NCI-H774 (cell line): ENCODE data around the gene PANK4.

Experiments used
- DNase-seq: peaks from one replicate; lab custom pipeline; 2025; lab: John Stamatoyannopoulos, UW

Gene PANK4

DNA sequence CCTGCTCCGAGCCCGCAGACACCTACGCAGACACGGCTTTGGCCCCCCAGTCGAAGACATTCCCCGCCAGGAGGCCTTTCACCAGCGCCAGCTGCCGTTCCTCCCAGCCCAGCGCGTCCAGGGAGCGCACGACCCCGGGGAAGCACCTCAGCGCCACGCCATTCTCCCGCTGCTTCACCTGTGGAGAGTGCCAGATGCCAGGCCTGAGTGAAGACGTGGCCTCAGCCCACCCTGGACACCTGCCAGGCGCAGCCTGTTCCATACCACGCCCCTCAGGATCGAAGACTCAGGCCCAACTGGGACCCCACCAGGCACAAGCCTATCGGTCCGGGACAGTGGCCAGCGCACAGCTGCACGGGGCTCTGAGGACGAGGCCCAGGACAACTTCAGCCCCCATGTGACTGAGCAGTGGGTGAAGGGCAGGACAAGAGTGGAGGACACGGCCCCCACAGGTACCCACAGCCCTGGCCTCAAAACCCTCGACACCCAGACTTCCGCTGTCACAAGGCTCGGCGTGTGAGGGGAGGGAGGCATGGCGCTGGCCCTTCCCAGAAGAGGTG is 13.5 kb downstream of the PANK4 start:
- DNase-seq, result no peak

DNA sequence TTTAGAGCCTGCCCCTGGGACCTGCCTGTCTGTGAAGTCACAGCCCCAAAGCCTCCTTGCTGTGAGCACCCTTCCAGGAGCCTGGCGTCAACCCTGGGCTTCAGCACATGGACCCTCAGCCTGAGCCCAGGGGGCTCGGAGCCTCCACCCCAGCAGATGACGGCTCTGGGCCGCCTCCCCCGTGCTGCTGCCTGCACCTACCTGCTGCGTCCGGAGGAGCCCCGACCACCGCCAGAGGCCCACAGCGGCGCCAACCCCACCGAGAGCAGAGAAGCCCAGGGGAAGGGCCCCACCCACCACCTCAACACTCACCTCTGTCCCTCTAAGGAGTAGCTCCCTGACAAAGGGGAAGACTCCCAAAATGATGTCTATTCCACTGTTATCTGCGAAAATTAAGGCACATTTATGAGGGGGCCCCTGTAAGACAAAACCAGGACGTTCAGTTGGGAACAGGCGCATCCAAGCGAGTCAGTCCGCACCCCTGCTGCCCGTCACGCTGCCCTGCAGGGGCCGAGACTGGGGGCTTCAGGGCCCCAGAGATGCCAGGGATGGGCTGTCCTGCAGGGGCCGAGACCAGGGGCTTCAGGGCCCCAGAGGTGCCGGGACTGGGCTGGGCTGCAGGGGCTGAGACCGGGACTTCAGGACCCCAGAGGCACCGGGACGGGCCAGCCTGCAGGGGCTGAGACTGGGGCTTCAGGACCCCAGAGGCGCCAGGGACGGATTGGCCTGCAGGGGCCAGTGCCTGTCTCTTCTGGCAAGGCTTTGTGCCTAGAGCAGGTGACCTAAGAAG is 15.8 kb downstream of the PANK4 start:
- DNase-seq, result no peak

DNA sequence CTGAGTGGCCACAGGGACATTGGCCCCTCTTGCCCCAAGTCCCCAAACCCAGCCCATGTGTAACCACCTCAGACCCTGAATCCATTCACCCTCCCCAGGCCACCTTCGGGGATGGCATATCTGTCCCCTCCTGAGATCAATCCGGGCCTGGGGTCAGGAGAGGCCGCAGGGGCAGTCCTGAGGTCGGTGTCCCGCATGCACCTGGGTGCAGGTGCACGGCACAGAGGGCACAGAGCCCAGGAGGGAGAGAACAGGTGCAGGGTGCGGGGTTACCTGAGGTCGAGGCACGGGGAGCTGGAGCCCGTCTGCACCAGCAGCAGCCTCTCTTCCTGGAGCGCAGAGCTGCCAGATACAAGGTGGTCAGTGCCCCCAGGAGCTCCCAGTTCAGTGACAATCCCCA is 16.8 kb downstream of the PANK4 start:
- DNase-seq, result no peak

DNA sequence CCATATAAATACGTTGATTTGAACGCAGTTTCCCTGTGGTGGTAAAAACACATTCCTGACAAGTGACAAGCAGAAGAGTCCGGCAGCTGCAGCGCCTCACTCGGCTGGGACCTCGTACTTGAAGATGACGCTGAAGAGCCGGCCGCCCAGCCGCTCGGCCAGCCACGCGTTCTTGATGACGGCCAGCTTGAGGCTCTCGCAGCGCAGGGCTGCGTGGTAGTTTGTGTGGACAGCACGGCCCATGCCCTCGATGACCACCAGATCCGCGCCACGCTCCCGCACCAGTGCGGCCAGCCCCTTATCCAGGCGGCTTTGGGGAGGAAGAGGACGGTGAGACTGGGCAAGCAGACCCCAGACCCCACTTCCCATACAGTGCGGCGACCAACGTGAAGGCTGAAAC is 17.6 kb downstream of the PANK4 start:
- DNase-seq, result no peak

DNA sequence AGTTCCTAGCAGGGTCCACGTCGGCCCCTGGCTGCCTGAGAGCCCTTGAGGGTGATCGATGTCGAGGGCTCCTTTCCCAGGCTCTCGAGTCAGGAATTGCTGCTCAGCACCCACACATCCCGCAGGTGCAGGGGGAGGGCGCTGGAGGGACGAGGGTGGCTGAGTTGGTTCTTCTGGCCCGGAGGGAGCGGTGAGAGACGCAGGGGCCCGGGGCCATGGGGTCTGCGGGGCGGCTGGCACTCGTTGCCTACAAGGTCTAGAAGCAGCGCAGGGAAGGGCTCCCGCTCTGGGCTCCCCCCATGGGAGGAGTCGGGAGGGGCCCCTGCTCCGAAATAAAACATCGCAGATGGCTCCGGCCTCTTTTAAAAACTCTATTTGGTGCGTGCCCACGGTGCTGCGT is 18.2 kb downstream of the PANK4 start:
- DNase-seq, result no peak

DNA sequence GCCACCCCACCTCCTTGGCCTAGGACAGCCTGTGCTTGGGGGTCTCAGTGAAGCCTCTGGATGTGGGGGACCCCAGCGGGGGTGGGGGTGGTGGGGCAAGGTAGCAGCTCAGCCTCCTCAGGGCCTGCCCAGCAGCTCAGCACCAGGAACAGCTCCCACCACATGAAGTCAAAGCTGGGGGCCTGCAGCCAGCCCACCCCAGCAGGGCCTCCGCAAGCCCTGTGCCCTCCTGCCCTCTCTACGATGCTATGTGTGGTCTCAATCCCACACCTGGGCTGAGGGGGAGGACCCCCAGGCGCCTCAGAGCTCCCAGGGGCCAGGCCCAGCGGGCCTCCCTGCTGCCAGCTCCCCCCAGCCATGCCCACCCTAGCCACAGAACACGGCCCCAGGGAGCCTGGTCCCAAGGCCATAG is 18.6 kb downstream of the PANK4 start:
- DNase-seq, result no peak

DNA sequence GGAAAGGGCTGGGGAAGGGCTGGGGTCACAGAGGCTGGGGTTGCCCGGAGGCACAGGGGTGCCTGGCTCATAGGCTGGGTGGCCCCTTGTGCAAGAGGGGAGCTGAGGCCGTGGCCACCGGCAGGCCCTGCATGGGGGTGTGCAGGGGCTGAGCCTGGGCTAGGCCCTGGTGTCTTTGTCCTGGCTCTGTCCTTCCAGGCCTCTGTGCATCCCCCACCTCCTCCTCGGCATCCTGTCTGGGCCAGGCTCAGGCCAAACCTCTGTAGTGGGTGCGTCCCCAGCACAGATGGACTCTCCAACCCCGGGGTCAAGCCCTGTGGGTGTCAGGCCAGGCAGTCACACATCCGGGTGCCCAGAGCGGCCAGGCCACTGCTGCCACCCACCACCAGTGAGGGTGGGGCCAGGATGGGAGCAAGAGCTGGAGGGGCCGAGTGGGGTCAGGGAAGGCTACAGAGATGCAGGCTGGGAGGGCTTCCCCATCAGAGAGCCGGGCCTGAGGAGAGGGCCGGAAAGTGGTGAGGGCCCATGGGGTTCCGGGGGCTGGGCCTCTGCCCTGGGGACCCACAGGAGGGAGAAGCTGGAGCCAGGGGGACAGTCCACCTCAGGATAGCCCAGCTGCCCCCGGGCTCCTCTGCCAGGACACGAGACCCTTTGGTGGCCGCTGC is 19.4 kb downstream of the PANK4 start:
- DNase-seq, result no peak

DNA sequence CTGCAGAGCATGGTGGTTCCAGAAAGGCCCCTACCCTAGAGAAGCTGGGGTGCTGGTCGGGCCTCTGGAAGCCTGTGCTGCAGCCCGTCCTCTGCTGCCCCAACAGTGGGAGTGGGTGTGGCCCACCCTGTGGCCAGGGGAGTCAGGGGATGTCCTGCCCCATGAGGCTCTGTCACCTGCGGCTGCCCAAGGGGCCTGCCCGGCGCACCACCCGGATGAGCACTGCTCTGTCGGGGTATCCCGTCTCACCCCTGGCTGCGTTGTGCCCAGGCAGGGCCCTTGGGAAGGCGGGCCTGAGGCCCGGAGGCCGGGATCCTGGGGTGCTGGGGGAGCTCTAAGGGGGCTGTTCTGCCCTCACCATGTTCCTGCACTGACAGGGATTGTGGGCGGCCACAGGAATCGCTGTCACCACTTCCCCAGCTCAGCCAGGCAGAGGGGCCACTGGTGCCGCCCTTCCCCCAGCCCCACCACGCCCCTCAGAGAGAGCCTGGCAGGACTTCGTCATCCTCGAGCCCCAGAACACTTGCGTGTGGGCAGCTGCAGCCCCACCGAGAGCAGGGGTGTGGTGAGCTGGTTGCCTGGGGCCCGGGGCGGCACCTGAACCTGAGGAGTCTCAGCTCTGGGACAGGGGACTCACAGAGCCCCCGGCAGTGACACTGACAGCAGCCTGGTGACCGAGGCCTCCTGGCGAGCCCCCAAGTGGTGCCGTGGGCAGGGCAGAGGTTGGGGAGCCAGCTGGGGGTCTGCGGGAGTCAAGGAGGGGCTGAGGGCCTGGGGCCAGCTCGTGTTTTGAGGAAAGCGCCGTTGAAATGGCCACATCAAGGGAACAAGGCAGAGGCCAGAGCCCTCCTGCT is 20.2 kb downstream of the PANK4 start:
- DNase-seq, result no peak

DNA sequence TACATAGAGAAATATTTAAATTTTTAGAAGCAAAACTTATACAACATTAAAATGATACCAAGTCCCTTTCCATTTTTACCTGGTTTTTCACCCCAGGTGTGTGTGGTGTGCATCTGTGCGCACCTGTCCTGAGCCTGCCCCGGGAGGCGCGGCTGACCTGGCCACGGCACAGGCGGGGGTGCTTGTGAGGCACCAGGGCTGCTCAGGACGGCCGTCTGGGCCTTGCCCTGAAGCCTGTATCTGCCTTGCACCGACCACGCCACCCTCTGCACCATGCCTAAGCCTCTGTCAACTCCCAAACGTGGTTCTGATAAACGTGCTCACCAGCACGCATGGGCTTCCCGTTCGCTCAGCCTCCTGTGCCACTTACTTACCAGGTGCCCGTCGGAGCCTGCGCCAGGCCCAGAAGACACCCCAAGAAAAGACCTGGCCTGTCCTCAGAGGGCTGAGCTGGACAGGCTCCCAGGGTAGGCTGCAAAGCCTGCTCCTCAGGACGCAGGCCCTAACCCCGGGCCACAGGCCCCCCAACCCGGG is 20.9 kb downstream of the PANK4 start:
- no peak for DNase-seq

DNA sequence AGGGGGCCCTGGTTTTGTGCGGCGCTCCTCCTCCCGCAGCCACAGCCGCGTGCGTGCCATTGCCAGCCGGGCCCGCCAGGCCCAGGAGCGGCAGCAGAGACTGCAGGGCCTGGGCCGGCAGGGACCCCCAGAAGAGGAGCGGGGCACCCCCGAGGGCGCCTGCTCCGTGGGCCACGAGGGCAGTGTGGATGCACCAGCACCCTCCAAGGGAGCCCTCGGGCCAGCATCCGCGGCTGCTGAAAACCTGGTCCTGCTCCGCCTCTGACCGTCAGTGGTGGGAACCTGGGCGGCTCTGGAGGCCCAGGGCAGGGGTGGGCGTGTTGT is 21.5 kb downstream of the PANK4 start:
- DNase-seq, result no peak

DNA sequence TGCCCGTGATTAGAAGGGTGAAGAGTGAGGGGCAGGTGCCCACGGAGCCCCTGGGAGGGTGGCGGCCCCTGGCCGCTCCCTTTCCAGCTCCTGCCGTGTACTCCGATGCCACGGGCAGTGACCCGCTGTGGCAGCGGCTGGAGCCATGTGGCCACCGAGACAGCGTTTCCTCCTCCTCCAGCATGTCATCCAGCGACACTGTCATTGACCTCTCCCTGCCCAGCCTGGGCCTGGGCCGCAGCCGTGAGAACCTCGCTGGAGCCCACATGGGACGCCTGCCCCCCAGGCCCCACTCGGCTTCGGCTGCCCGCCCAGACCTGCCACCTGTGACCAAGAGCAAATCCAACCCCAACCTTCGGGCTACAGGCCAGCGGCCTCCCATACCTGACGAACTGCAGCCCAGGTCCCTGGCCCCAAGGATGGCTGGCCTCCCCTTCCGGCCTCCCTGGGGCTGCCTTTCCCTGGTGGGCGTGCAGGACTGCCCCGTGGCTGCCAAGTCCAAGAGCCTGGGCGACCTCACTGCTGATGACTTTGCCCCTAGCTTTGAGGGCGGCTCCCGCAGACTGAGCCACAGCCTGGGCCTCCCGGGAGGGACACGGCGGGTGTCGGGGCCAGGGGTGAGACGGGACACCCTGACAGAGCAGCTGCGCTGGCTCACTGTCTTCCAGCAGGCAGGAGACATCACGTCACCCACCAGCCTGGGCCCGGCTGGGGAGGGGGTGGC is 22.0 kb downstream of the PANK4 start:
- no peak for DNase-seq

DNA sequence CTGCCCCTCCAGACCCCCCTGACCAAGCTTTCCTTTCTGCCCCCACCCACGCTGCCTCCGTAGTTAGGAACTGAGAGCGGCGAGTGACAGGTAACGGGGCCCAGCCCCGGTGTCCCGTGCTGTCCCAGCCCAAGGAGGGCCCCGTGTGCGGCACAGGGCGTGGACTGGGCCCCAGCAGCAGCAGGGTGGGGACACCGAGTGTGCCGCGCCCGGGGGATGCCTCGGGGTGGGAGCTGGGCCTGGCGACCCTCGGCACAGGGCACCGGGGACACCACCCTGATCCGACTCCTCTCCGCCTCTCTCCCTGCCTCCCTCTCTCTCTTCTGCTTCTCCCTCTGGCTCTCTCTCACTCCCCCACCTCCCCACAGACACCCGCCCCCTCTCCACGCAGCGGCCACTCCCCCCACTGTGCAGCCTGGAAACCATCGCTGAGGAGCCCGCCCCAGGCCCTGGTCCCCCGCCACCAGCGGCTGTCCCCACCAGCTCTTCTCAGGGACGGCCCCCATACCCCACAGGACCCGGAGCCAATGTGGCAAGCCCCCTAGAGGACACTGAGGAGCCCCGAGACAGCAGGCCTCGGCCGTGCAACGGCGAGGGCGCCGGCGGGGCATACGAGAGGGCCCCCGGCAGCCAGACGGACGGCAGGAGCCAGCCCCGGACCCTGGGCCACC is 22.7 kb downstream of the PANK4 start:
- DNase-seq, result no peak

DNA sequence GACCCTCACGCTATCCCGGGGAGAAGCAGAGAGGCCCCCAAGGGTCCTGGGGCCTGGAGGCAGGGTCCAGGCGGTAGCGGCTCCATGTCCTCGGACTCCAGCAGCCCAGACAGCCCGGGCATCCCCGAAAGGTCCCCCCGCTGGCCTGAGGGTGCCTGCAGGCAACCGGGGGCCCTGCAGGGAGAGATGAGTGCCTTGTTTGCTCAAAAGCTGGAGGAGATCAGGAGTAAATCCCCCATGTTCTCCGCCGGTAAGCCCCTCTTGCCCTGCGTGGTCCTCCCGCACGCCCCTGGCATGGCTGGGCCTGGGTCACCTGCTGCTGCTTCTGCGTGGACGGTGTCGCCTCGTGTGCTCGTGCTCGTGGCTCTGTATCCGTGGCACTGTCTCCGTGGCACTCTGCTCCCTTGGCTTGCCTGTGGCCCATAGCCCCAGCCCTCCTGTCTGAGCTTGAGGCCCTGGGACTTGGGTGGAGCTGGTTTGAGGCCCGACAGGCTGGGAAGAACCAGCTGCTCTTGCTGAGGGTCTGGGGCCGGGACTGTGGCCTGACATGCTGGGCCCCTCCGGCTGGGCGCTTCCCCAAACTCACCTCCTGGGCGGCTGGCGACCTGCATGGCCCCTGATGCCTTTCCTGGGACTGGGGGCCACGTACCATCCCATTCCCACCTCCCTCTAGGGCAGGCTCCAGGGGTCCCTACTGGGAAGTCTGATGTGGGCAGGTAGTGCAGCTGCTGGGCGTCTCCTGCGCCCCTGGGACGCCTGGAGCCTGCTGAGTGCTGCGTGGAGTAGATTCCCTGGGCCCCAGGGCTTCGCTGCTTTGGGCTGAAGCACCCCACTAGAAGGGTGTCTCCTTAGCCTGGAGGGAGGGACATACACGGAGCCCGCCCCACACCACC is 23.5 kb downstream of the PANK4 start:
- DNase-seq, result no peak

DNA sequence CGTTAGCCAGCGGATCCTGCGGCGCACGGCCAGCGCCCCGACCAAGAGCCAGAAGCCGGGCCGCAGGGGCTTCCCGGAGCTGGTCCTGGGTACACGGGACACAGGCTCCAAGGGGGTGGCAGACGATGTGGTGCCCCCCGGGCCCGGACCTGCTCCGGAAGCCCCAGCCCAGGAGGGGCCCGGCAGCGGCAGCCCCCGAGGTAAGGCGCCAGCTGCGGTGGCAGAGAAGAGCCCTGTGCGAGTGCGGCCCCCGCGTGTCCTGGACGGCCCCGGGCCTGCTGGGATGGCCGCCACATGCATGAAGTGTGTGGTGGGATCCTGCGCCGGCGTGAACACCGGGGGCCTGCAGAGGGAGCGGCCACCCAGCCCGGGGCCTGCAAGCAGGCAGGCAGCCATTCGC is 24.2 kb downstream of the PANK4 start:
- no peak for DNase-seq

DNA sequence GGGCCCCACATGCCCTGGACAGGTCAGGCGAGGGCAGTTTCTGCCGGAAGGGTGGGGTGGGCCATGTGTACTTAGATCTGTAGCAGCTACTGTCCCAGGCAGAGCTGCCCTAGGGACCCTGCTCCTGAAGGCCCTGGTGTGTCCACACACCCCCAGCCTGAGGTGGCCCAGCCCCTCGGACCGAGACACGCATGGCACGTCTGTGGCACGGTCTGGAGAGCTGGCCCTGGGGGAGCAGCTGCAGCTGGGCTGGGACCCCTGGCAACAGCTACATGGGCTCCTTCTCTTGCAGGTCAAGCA is 24.6 kb downstream of the PANK4 start:
- DNase-seq, result no peak

DNA sequence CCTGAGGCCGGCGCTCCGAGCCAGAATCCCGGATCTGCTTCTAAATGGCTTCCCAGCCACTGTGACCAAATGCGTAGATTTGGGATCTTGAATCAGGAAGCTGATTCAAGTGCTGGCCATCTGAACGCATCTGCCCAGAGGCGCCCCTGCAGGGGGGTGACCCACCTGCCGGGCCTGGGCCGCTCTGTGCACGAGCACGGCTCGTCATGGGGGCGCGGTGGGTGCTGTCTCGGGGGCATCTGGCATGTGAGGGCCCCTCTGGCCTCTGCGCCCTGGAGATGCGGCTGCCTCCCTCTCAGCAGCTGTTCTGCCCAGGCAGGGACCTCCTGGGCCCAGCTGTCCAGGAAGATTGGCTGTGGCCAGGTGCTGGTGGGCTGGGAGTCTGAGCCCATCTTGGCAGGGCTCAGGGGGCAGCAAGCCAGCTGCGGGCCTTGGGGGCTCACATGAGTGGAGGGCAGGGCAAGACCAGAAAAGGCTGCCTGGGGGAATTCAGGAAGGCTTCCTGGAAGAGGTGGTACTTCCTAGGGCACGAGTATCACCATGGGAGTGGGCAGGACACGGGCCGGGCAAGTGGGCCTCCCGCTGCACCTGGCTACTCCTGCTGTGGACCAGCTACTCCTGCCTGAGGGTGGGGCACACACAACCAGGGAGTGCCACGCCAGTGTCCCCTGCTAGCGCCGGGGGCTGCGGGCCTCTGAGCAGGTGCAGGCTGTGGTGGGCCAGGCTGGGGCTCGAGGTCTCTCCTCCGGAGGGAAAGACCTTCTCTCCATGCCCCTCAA is 25.2 kb downstream of the PANK4 start:
- no peak for DNase-seq

DNA sequence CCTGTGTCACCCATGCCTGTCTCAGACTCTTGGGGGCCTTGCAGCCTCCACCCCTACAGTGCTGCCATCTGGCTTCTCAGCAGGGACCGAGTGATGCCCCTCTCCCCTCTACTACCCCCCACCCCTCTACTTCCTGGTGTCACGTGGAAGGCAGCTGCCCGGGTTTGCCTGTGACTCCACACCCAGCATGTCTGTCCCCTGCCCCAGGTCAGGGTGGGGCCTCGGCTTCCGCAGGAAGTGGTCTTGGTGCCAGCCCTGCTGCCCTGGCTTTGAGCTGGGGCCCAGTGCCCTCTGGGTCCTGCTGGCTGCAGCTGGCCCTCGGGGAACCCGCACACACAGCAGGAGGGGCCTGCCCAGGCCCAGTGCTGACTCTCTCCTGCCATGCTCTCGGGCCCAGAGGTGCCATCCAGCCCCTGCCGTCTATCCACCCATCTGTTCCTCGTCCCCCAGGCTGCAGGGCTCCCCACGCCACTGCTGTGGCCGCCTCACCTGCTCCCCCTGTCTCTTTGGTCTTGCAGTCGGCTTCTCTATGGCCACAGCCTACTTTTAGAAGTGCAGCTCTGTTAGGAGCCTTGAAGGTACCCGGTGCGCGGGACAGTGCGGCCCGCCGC is 26.3 kb downstream of the PANK4 start:
- no peak for DNase-seq

DNA sequence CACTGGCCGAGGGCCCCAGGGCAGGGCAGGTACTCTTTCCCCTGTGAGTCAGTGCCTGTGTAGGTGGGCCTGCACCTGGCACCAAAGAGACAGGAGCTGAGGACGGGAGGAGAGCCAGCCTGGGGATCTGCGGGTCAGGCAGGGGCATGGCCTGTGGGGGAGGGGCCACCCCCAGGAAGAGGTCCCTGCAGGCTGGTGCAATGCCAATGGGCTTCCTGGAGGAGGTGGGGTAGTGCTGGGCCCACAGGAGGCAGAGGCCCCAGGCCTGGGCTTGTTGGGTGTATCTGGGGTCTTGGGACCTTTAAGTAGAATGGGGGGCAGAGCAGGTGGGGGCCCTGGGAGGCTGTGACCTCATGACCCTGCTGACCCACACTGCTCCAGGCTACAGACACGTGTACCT is 27.1 kb downstream of the PANK4 start:
- no peak for DNase-seq

DNA sequence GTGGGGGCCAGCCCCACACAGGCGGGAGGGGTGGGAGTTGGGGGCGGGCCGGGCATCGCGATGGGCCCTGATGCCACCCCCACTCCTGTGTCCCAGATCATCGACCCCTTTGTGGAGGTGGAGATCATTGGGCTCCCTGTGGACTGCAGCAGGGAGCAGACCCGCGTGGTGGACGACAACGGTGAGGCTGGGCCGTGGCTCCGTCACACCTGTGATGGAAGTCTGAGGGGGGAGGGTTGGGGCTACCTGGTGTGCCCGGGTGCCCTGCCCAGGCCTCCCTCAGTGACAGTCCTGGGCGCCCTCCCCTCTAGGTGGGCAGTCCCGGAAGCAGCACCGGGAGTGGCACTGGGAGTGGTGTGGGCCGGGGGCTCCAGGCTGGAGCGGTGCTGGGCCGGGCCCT is 27.7 kb downstream of the PANK4 start:
- no peak for DNase-seq
